Fibroblast of villous mesenchyme (primary cell): ENCODE data around the gene FTO. TPM values are rescaled to one million over a fixed set of nuclear protein-coding genes. Genes with fewer than 3 reads are reported as not detected.

ENCODE experiments used
- DNase-seq: peaks from one replicate; pipeline ENCODE4 v3.0.0-alpha.2; 2010; ENCODE audit warnings: low read depth
- H3K4me3 ChIP-seq: 2 replicates; pipeline ENCODE4 v1.5.1; 2011; ENCODE audit warnings: low read depth, mild to moderate bottlenecking, low read length
- CTCF ChIP-seq: IDR thresholded peaks from 2 replicates; pipeline ENCODE4 v1.5.1; 2012; ENCODE audit warnings: low read depth, mild to moderate bottlenecking, low read length; ENCODE audit not compliant: insufficient read depth
- total RNA-seq: library from RNA; depleted of rRNA; stranded (reverse); fragments of >200 nt; gene quantifications from 2 replicates; pipeline ENCODE4 v1.2.3, GENCODE V29; 2012

The FTO gene
- total RNA-seq, 1 donor = 157 TPM

- no peak for TF ChIP-seq CTCF
- H3K4me3 ChIP-seq = no peak overlapping the region
- no peak for DNase-seq
These were observed 233.4 kb downstream of the FTO start for GRCh38 chr16:53937161-53937880.

GRCh38 chr16:53944025-53944424, 240.1 kb downstream of the FTO start:
- no peak for DNase-seq
- no peak for TF ChIP-seq CTCF

DNA sequence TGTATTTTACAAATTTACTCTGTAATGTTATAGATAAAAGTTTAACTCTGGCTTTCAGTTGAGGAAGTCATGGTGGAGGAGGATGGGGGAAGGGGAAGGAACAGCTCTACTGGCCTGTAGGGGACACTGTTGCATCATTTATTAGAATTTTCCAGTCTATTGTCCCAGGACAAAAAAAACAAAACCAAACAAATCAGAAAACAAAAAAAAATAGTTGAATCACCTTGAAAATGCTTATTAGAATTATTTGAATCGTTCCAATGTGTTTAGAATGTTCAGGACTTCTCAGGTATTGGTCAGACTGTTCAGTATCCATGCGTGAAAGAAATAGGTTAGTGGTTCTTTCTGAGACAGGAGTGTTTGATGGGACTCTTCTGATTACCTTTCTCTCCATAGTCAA, 242.0 kb downstream of the FTO start:
- no peak overlapping the region for H3K4me3 ChIP-seq
- TF ChIP-seq CTCF = peak; percentile 87
- peak; percentile 76 for DNase-seq

More at GRCh38 chr16:53944025-53944424, 240.1 kb downstream of the FTO start:
- H3K4me3 ChIP-seq = no peak overlapping the region

- no peak for DNase-seq
- H3K4me3 ChIP-seq = no peak overlapping the region
- no peak for TF ChIP-seq CTCF
These were observed 242.9 kb downstream of the FTO start for GRCh38 chr16:53946746-53947386.

DNA sequence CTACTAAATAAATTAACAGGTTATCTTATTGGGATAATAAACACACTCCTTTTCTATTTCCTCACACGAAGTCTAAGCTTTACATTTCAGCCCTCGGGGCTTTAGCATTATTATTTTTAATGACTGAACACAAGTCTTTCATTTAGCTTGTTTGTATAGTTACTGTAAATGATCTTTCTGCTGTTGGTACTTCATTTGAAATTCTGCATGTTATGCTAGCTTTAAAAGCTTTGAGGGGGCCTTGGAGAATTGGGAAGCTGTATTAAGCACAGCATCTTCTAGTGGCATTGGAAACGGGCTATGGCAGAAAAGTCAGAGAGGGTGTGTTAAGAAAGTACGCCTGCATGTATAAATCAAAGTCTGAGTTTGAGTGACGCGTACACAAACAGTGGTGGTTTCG, 243.7 kb downstream of the FTO start:
- no peak overlapping the region for H3K4me3 ChIP-seq
- no peak for DNase-seq
- TF ChIP-seq CTCF = no peak

DNA sequence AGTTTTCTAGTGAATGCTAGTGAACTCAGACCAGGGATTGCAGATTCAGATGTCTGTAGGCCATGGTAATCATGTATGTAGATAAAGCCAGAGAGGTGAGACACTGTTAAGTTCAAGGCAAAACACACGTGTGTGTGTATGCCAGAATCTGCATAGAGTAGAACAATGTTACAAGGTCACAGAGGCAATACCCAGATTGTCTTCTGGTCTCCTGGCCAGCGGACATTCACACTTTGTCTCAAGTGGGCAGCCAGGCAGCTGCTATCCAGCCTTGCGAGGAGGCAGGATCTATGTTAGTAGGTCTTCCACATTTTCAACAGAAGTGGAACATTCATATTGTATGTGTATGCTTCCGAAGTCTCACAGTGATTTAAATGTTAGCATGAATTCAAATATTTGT, 244.4 kb downstream of the FTO start:
- no peak for TF ChIP-seq CTCF
- no peak overlapping the region for H3K4me3 ChIP-seq
- no peak for DNase-seq
